Natural killer cell (primary cell): ENCODE measurements around the gene C18orf32. TPM values are rescaled to one million over a fixed set of nuclear protein-coding genes. Genes with fewer than 3 reads are reported as not detected.
"Not testable (repeated sequence)": the region's sequence is repeated elsewhere in the genome, so short reads cannot be mapped to it uniquely, and the experiment has no call there.

Source experiments
- ATAC-seq, 3 donors: fragments of 150-1000 bp in 2 of 3; fragments of 200-7000 bp in 1 of 3; cut with Tn5 transposase; 1 replicate in 1 of 3; 2 replicates in 2 of 3; pipeline ENCODE4 v1.10.0; 2021; ENCODE audit warnings: mild to moderate bottlenecking in 2 of 3, moderate library complexity in 2 of 3
- DNase-seq, 2 donors: peaks; one replicate each; pipeline versions ENCODE4 v3.0.0 to v3.0.0-alpha.2; 2013 to 2021; ENCODE audit warnings: mixed read lengths in 1 of 2
- H3K27ac ChIP-seq: one replicate; pipeline ENCODE4 v1.5.1; 2013; ENCODE audit warnings: mild to moderate bottlenecking, low read length
- H3K27me3 ChIP-seq: one replicate; pipeline ENCODE4 v1.6.1; 2013; ENCODE audit warnings: low read length; ENCODE audit not compliant: control insufficient read depth, insufficient read depth
- H3K36me3 ChIP-seq: one replicate; pipeline ENCODE4 v1.6.1; 2013; ENCODE audit warnings: low read length; ENCODE audit not compliant: control insufficient read depth, insufficient read depth
- H3K4me1 ChIP-seq: one replicate; pipeline ENCODE4 v1.6.1; 2013; ENCODE audit warnings: low read length; ENCODE audit not compliant: control insufficient read depth, insufficient read depth
- H3K4me3 ChIP-seq: one replicate; pipeline ENCODE4 v1.5.1; 2013; ENCODE audit warnings: low read length
- H3K9me3 ChIP-seq: one replicate; pipeline ENCODE4 v1.6.1; 2013; ENCODE audit warnings: low read length; ENCODE audit not compliant: control insufficient read depth, insufficient read depth
- H3K27ac Mint-ChIP-seq, 2 donors: one replicate each; pipeline ENCODE4 v1.8.0; 2022; ENCODE audit warnings: mild to moderate bottlenecking in 2 of 2, mixed read lengths in 2 of 2, moderate library complexity in 1 of 2
- H3K27me3 Mint-ChIP-seq, 2 donors: one replicate each; pipeline ENCODE4 v1.8.0; 2022; ENCODE audit warnings: low read depth in 2 of 2, mixed read lengths in 2 of 2
- H3K36me3 Mint-ChIP-seq: one replicate; pipeline ENCODE4 v1.8.0; 2022; ENCODE audit warnings: mixed read lengths
- H3K4me1 Mint-ChIP-seq, 2 donors: one replicate each; pipeline ENCODE4 v1.8.0; 2022; ENCODE audit warnings: mixed read lengths in 2 of 2
- H3K4me3 Mint-ChIP-seq: one replicate; pipeline ENCODE4 v1.8.0; 2022; ENCODE audit warnings: mild to moderate bottlenecking, moderate library complexity, mixed read lengths
- H3K9me3 Mint-ChIP-seq, 2 donors: one replicate each; pipeline ENCODE4 v1.8.0; 2022; ENCODE audit warnings: mixed read lengths in 2 of 2
- CTCF ChIP-seq: fragments of 200-600 bp; IDR thresholded peaks from one replicate; pipeline ENCODE4 v1.8.0; 2022; ENCODE audit warnings: antibody characterized with exemption
- WGBS: methylation state at CpG from one replicate; pipeline ENCODE4 v1.1.7; 2013; ENCODE audit warnings: missing lambda C conversion rate; ENCODE audit not compliant: insufficient coverage; 5-methylcytosine and 5-hydroxymethylcytosine counted together
- intact Hi-C: fragments of 100-400 bp; cut with micrococcal nuclease; formaldehyde crosslinking; loops from one replicate; pipeline ENCODE4 v1.14.2; 2022
- total RNA-seq, 4 donors: library from RNA; stranded (reverse); fragments of 120-200 nt in 1 of 4; gene quantifications; one replicate each; pipeline versions ENCODE4 v1.2.3 to v1.2.4, GENCODE V29; 2013 to 2022

Gene C18orf32
- total RNA-seq, 3 donors from 2014 or later (not counting 1 experiment from before 2014, with no cell fraction given), result 18.8 to 28.0 (median 23.9) TPM

- ATAC-seq (no peak), DNase-seq (no peak)
- H3K27me3 ChIP-seq, result no peaks in the 10 kb centered on the region
- intact Hi-C loops, result loop anchor here (10.0 kb wide), 1 partner anchor 425 kb away; no protein-coding TSS in a partner anchor
- Mint-ChIP-seq H3K27ac (peak overlapping the region in 1 of 2 donors; percentile 10), H3K27me3 (no peaks in the 10 kb centered on the region), H3K36me3 (peaks cover 21% of the 10 kb centered on the region), H3K4me1 (peaks cover 16 to 27% of the 10 kb centered on the region in 2 donors), H3K4me3 (no peak overlapping the region), H3K9me3 (no peaks in the 10 kb centered on the region)
- peaks cover 4% of the 10 kb centered on the region for H3K4me1 ChIP-seq
- no peak overlapping the region for H3K4me3 ChIP-seq
- H3K27ac ChIP-seq, result no peak overlapping the region
- TF ChIP-seq CTCF, result no peak
- 96% methylated on average over 5 of the region's 5 CpGs for WGBS
- H3K9me3 ChIP-seq, result no peaks in the 10 kb centered on the region
- H3K36me3 ChIP-seq, result peaks cover 39% of the 10 kb centered on the region
These were observed 7.5 kb downstream of the C18orf32 start for GRCh38 chr18:49479381-49480137.

- Histone ChIP-seq H3K36me3 (peaks cover 25% of the 10 kb centered on the region), H3K4me1 (peaks cover 4% of the 10 kb centered on the region), H3K9me3 (no peaks in the 10 kb centered on the region), H3K27me3 (no peaks in the 10 kb centered on the region), H3K27ac (no peak overlapping the region), H3K4me3 (no peak overlapping the region)
- Mint-ChIP-seq H3K9me3 (no peaks in the 10 kb centered on the region), H3K27me3 (peaks cover 0 to 2% of the 10 kb centered on the region in 2 donors), H3K27ac (peak overlapping the region; percentile 31 to 35), H3K4me3 (no peak overlapping the region), H3K4me1 (peaks cover 9 to 21% of the 10 kb centered on the region in 2 donors), H3K36me3 (peaks cover 13% of the 10 kb centered on the region)
- TF ChIP-seq CTCF, result no peak
- intact Hi-C loops, result no loop called here
- ATAC-seq, result no peak
- DNase-seq, result no peak
- WGBS, result 49% methylated on average over 9 of the region's 11 CpGs
These were observed 10.2 kb downstream of the C18orf32 start for GRCh38 chr18:49476664-49477411.

- H3K36me3 ChIP-seq, H3K9me3 Mint-ChIP-seq, H3K27me3 ChIP-seq, H3K4me3 ChIP-seq, DNase-seq, H3K27ac Mint-ChIP-seq, H3K4me3 Mint-ChIP-seq, H3K27me3 Mint-ChIP-seq, ATAC-seq, H3K4me1 ChIP-seq, H3K27ac ChIP-seq, intact Hi-C loops, H3K9me3 ChIP-seq: not testable (repeated sequence)
- peaks cover 9 to 21% of the 10 kb centered on the region in 2 donors for H3K4me1 Mint-ChIP-seq
- WGBS, result 94% methylated on average over 6 of the region's 6 CpGs
- peaks cover 13% of the 10 kb centered on the region for H3K36me3 Mint-ChIP-seq
These were observed 12.1 kb downstream of the C18orf32 start for GRCh38 chr18:49474935-49475334.

GRCh38 chr18:49473721-49474120, 13.3 kb downstream of the C18orf32 start:
- H3K9me3 Mint-ChIP-seq, result no peaks in the 10 kb centered on the region
- no peaks in the 10 kb centered on the region for H3K9me3 ChIP-seq
- no peak overlapping the region for H3K4me3 Mint-ChIP-seq
- H3K36me3 ChIP-seq, result peaks cover 2% of the 10 kb centered on the region
- H3K4me3 ChIP-seq, result no peak overlapping the region
- no peak overlapping the region for H3K27ac Mint-ChIP-seq
- peaks cover 4% of the 10 kb centered on the region for H3K27me3 ChIP-seq
- intact Hi-C loops, result no loop called here
- no peak for TF ChIP-seq CTCF
- peaks cover 5 to 11% of the 10 kb centered on the region in 2 donors for H3K27me3 Mint-ChIP-seq
- 90% methylated on average over 3 of the region's 4 CpGs for WGBS
- no peak overlapping the region for H3K27ac ChIP-seq
- H3K4me1 ChIP-seq, result peaks cover 4% of the 10 kb centered on the region
- ATAC-seq (no peak), DNase-seq (no peak)
- peaks cover 9% of the 10 kb centered on the region in 2 donors for H3K4me1 Mint-ChIP-seq
- H3K36me3 Mint-ChIP-seq, result peaks cover under 1% of the 10 kb centered on the region
